Tibial nerve (tissue), 4 donors: ENCODE data around the gene ETS2.

ENCODE experiments used
- EP300 ChIP-seq, 2 donors: sonication (generic); formaldehyde crosslinking; IDR thresholded peaks; one replicate each; pipeline ENCODE4 v1.6.1; 2017; ENCODE audit warnings: antibody characterized with exemption in 2 of 2, mild to moderate bottlenecking in 1 of 2
- POLR2A ChIP-seq, 2 donors: fragments of 450-650 bp; IDR thresholded peaks; one replicate each; pipeline ENCODE4 v1.6.1; 2017; ENCODE audit warnings: antibody characterized with exemption in 2 of 2, mild to moderate bottlenecking in 2 of 2, moderate library complexity in 2 of 2
- TF ChIP-seq, protein P1 (sequence below), 5 experiments: fragments of 200-600 bp in 3 of 5; fragments of 450-650 bp in 2 of 5; sonication (generic) in 3 of 5; IDR thresholded peaks; one replicate each; pipeline ENCODE4 v1.5.1; 2016 to 2019; ENCODE audit warnings: antibody characterized with exemption in 5 of 5, mild to moderate bottlenecking in 3 of 5, moderate library complexity in 2 of 5

GRCh38 chr21:38790059-38790458 lies 15.7 kb upstream of the ETS2 start:
- TF ChIP-seq, protein P1, sequence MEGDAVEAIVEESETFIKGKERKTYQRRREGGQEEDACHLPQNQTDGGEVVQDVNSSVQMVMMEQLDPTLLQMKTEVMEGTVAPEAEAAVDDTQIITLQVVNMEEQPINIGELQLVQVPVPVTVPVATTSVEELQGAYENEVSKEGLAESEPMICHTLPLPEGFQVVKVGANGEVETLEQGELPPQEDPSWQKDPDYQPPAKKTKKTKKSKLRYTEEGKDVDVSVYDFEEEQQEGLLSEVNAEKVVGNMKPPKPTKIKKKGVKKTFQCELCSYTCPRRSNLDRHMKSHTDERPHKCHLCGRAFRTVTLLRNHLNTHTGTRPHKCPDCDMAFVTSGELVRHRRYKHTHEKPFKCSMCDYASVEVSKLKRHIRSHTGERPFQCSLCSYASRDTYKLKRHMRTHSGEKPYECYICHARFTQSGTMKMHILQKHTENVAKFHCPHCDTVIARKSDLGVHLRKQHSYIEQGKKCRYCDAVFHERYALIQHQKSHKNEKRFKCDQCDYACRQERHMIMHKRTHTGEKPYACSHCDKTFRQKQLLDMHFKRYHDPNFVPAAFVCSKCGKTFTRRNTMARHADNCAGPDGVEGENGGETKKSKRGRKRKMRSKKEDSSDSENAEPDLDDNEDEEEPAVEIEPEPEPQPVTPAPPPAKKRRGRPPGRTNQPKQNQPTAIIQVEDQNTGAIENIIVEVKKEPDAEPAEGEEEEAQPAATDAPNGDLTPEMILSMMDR (IDR thresholded peaks at IDR 0.05) = no peak
- TF ChIP-seq POLR2A (IDR thresholded peaks at IDR 0.05) (no peak), EP300 (IDR thresholded peaks at IDR 0.05) (no peak)
